Activated T-cell treated with anti-CD3 and anti-CD28 coated beads for 48 hours (primary cell): ENCODE measurements around the gene AURKA.
"Not testable (repeated sequence)": the region's sequence is repeated elsewhere in the genome, so short reads cannot be mapped to it uniquely, and the experiment has no call there.

Source experiments
- DNase-seq: peaks from one replicate; pipeline ENCODE4 v3.0.0-alpha.2; 2020; ENCODE audit warnings: low read depth

AURKA gene

DNA sequence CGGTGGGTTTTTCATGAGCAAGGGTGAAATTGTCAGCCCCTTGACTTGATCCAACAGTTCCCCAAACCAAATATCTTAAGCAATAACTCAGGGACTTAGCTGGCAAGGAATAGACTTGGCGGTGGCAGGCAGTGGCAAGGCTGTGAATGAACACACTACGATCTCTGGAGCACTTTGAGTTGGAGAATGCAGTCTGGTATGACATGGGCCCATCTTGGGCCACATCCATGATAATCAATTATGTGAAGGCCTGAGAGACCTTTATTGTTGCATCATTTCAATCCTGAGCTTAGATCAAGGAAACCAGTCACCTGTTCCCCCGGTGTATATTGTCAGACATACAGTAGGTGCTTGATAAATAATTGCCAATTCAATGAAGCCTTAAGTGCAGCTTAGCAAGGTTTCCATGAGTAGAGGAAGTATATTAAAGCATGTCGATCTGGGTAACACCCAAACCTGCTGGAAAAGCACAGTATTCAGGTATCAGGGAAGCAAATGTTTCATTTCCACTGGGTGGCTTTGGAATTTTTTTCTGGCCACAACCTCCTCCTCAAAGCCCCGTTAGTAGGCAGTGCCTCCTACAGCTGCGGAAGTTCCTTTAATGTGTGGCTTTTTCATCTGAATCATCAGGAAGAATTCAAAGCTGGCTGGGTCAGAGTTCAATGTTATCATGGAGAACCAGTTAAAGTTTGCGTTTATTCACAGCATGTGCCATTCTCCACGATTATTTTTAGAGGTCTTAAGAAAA is 30.2 kb upstream of the AURKA start:
- DNase-seq = no peak

DNA sequence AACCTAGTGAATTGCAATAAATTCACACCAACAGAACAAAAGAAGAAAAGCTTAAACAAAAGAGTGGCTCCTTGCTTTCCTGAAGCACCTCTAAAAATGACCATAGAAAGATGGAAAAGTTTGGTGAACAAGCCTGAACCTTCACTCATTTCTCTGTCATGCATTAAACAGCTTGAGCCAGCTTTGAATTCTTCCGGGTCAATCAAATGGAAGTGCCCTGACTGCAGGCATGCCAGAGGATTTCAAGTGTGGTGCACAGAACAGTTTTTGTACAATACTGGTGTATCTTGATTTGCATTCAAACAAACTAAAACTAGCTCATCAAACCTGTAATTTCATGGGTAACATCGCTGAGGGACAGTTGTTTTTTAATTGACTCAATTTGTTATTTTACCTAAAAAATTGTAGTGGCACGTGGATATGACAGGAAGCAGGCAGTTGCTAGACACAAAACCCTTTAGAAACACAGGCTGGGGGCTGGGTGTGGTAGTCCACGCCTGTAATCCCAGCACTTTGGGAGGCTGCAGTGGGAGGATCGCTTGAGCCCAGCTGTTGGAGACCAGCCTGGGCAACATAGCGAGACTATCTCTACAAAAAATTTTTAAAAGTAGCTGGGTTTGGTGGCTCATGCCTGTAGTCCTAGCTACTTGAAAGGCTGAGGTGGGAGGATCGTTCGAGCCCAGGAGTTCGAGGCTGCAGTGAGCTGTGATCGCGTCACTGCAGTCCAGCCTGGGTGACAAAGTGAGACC is 29.1 kb upstream of the AURKA start:
- no peak for DNase-seq

DNA sequence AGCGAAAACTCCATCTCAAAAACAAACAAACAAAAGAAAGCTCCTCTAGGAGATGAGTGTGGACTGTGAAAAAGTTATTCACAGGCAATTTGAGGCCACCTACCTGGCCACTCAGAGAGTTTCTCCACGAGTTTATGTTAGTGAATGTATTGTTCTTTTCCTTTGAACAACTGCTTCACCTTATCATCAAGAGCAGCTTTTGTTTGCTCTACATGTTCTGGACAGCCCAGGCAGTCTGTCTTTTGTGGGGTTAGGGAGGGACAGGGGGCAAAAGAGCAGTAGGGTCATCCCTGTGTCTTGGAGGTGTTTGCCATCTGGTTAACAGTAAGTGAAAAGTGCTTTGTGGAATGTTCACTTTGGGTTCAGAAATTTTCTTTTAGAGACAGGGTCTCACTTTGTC is 28.0 kb upstream of the AURKA start:
- DNase-seq = no peak

DNA sequence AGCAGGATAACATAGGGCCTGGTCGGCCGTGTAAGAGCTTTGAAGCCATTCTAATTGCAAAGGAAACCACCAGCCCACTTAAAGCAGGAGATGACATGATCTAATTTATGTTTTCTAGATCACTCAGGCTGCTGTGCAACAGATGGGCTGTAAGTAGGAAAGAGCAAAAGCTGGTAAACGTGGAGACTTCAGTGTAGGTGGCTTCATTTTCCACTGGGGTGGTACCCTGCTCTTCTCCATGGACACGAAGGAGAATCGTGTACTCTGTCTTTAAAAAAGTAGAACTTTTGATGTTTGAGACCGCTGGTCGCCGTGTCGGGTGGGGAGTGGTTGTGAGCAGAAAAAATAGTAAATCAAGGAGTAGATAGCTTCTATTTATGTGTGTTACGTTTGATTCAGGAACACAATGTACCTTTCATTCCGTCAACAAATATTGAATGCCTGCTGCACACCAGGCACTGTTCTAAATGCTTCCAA is 26.4 kb upstream of the AURKA start:
- DNase-seq = no peak

DNA sequence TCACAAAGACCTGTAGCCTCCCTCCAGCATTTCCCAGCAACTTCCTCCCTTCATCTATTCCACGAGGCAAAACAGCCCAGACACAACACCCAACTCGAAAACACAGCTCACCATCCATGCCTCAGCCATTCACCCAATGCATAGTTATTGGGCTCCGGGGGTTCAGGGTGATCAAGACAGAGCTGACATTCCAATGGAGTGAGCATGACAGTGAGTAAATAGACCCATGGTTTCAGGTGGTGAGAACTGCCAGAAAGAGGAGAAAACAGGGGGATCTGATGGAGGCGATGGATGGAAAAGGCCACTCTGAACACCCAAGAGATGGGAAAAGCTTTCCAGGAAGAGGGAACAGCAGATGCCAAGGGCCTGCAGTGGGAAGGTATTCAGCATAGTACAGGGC is 25.9 kb upstream of the AURKA start:
- DNase-seq = no peak

DNA sequence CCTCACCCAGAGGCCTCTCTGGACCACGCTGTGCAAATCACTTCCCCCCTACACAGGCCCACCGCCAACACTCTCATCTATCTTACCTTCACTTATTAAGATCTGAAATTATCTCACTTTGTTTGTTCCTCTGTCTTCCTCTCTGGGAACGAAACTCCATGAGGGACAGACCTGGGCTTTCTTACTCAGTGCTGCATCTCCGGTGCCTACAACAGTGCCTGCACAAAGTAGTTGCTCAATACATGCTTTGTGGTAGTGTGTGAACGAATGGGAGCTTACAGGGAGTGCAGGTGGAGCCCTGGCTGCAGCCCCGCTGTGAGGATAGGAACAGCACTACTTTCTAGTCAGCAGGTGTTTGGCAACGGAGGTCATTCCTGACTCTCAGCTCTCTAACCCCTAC is 25.4 kb upstream of the AURKA start:
- no peak for DNase-seq

DNA sequence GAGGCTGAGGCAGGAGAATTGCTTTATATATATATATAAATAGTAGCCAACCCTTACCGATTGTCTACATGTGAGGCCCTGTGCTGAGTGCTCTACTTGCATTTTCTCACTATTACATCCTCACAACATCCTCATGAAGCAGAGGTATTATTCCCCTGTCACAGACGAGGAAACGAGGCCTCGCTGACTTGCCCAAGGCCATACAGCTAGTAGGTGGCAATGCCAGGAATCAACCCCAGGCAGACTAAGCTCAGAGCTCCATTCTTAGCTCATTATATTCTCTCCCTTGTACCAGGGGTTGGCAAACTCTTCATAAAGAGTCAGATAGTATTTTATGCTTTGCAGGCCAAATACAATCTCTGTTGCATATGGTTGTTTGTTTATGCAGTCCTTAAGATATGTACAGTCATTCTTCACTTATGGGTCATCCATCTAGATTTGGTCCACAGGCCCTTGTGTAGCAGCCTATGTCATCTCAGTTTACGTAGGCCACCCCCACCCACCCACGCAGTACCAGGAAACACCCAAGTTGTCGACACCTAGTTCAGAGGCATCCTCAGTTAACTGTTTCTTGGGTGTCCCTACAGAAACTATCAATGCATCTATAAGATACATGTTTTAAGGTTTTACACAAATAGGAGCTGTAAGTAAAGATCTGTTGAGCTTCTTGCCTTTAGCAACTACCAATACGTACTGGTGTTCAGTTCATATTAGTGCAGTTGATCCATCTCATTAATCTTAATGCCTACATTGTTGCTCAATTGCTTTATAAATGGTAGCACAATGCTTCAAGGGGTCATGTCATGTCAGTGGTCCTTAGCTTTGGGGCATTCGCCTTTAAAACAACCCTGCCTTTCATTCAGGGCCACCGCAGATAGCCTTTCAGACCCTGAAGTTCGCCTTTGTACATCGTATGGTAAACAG is 23.1 kb upstream of the AURKA start:
- peak; percentile 58 for DNase-seq

DNA sequence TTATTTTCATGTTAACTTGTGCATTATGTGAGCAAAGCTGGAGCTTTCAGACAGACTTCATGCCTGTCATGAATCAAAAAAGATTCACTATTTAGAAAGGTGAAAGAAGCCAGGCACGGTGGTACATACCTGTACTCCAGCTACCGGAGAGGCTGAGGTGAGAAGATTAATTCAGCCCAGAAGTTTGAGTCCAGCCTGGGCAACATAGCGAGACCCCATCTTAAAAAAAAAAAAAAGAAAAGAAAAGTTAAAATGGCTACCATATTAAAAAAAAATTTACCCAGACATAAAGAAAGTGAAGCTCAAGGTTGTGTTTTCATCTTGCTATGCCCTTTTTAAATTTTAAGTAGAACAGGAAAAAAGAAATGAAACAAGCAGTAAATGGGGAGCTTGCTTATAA is 20.9 kb upstream of the AURKA start:
- DNase-seq = no peak

DNA sequence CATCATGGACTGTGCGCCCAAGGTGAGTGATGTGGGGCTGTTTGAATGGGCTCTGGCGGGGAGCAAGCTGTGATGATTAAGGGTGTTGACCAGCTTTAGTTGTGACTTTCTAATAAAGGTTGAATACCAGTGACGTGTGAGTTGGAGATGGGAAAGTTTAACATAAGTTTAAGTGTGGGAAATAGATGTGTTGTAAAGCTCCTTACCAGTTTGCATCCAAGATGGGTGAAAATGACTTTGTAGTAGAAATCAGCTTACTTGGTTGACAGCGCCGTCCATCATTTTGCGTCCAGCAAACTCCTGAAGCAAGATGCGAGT is 20.4 kb upstream of the AURKA start:
- no peak for DNase-seq

DNA sequence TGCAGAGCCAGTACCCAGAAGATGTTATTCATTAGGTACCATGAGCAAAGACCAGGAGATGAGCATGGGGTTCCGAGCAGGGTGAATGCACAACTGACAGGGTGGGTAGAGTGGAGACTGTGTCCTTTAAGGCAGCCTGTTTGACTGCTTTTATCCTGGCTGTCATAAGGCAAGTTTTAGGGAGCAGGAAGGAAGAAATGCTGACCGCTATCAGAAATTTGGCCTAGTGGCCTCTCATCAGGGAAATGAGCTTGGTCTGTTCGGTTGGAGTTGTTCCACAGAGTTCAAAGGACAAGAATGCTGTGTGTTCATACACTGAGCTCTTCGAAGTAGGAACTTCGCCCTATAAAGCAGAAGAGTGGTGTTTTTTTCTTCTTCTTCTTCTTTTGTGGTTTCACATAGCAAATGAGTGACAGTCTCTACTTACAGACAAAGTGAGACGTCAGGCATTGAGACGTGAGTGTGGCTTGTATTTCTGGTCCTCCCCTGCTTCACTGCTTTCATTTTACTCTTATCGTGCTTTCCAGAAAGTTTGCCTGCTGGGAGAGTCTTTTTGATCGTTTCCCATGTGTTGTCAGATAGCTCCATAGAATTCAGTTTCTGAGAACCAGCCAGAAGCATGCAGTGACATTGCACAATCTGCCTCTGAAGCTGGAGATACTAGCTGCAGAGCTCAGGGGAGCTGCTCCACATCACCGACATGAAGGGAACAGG is 19.9 kb upstream of the AURKA start, which contains the start of gene CASS4:
Gene CASS4 (plus strand): TSS at position 502 of the 714 bp plus-strand sequence. CDS start 199 bp downstream, at position 701.
- DNase-seq = no peak

DNA sequence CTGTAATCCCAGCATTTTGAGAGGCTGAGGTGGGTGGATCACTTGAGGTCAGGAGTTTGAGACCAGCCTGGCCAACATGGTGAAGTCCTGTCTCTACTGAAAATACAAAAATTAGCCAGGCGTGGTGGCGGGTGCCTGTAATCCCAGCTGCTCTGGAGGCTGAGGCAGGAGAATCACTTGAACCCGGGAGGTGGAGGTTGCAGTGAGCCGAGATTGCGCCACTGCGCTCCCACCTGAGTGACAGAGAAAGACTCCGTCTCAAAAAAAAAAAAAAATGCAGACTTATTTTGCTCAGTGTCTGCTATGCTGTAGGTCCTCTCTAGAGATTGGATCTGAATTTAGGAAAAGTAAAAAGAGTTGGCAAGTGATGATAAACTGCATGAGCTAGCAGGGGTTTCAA is 19.3 kb upstream of the AURKA start:
- not testable (repeated sequence) for DNase-seq

DNA sequence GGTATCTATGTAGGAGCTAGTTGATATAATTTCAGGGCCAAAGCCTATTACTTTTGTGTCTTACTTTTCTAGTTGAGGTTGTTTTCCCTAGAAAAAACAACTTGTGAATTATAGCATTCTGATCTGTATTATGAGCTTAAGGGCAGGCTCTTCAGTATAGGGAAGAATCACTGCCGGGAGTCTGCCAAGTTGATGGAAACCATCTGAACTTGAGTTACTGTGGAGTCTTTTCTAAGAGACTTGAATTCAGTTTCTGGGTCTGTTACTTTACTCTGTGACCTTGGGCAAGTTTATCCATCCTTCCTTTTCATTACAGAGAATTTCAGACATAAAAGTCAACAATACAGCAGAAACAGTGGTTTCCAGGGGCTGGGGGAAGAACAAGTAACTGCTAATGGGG is 17.9 kb upstream of the AURKA start:
- DNase-seq = no peak

DNA sequence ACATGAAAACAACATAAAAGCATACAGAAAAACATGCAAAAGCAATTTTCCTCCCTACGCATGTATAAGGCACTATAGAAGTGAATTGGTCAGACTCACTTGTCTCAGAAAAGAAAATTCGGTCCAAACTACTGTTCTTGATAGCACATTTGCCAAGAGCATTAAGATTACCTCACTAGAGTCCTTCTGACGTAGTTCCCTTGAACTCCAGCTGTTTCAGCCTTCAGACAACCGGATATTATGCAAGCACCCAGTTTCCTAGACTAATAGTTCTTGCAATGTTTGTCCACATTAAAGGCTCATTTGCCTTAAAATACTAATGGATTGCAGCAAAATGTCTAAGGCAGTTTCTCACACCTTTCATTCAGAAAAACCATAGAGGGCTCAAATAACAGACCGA is 17.5 kb upstream of the AURKA start:
- no peak for DNase-seq

DNA sequence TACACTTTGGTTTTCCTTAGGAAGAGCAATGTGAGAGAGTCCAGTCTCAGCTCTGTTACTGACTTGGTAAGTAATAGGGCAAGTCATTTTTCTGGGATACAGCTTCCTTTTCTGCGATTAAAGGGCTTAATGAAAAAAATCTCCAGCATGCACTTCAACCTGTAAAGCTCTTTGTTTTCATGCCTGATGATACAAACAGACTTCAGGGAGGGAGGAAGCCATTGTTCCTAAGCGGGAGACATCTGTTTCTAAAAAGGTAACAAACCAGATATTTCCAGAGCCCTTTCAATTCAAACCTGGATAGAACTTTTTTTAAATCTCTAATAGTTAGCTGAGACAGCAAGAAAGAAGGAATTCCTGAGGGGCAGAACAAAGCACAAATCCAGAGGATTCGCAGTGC is 14.9 kb upstream of the AURKA start:
- DNase-seq = no peak

DNA sequence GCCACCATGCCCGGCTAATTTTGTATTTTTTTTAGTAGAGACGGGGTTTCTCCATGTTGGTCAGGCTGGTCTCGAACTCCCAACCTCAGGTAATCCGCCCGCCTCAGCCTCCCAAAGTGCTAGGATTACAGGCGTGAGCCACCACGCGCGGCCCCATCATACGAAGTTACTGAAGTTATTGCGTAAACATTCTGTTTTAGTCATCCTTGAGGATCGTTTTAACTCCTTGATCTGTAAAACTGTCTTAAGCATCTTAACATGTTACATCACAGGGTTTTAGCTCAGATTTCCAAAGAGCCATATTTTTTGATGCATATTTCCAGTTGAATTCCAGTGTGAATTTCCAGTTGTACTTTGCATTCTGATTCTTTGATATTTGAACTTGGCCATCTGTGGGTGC is 13.3 kb upstream of the AURKA start:
- DNase-seq = not testable (repeated sequence)

DNA sequence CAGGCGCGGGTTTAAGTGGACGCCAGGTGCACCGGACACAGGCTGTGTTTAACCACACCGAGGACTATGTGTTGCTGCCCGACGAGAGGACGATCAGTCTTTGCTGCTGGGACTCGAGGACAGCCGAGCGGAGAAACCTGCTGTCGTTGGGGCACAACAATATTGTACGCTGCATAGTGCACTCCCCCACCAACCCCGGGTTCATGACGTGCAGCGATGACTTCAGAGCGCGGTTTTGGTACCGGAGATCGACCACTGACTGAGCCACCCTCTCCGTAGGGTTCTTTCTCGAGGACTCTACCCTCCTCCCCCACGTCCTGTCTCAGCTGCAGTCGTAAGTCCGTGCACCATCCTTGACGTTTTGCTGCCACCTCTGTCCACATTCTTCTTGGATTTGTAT is 11.4 kb upstream of the AURKA start:
- no peak for DNase-seq

DNA sequence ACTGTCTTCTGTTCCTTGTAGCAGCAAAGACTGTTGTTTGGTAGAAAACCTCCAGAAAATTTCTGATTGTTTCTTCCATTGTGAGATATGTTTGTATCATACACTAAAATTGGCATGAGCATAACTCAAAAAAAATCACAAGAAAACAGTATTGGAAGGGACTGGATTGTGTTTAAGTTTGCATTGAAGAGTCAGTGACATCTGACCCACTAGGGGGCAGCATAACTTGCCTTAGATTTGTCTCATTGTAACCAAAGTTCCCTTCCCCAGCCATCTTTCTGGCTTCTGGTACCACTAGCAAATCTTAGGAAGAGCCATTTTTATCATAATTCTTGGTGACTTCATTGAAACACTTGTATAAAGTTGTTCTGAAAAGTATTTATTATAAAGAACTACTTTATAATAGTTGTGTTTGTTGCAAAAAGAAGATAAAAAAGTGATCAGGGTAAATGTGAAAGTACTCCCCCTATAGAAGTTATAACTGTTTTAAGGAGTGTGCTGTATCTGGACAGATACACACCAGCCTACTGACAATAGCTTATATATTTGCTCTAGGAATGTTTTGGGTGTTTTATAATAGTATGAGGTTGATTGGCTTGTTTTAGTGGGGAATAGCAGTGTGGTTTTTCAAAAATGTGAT is 8.1 kb upstream of the AURKA start:
- no peak for DNase-seq

DNA sequence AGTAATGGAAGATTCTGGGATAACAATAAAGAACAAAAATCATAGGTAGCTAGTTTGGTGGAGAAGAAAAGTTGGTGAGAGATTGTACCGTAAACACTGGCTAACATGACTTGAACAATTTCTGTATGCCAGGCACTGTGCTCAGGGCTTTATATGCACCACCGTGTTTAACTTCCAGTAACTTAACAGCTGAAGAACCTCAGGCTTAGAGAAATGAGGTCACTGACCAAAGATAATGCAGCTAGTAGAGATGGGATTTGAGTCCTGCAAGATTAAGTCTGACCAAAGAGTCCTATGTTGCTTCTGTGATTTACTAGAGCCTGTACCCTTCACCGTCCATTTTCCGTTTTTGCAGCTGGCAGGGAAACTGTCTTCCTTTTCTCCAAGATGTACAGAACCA is 3.2 kb upstream of the AURKA start:
- DNase-seq = no peak

DNA sequence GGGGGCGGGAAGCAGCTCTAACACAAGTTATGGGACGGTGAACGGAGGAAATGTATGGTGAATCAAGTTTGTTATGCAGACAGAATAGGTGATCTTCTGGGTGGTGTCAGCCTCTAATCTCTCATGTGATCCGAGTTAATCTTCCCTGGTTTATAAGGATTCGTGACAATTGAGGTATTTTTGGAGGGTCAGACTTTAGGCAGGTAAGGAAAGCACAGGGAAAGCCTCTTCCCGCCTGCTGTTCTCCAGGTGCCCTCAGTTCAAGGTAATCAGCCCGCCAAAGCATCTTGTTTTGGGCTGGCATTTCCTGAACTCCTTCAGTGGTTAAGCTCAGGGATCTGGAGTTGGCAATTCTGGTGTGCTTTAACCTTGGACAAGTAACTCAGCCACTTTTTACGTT is 1.6 kb upstream of the AURKA start:
- DNase-seq = no peak

DNA sequence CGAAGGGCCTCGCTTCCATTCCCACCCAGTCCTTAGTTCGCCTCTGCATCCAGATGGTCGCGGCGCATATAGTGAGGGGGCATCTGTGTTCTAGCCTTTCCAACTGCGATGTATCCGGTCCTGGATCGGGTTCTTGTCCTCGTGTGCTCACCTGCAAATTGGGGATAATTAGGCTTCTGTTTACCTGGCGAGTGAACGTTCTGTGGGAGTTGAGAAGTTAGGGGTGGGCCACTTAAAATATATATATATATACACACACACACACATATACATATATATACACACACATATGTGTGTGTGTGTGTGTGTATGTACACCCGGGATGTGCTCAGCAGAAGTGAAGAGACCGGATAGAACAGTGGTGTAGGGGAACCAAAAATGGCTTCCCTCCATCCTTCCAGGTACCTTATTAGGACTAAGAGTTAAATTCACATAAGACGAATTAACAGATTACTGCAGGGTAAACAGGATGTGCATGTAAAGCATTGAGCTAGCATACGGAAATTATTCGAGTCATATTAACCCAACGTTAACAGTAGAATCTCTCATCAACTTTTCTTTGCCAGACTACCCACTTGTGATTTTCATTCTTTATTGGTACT is 967 bp upstream of the AURKA start:
- no peak for DNase-seq

DNA sequence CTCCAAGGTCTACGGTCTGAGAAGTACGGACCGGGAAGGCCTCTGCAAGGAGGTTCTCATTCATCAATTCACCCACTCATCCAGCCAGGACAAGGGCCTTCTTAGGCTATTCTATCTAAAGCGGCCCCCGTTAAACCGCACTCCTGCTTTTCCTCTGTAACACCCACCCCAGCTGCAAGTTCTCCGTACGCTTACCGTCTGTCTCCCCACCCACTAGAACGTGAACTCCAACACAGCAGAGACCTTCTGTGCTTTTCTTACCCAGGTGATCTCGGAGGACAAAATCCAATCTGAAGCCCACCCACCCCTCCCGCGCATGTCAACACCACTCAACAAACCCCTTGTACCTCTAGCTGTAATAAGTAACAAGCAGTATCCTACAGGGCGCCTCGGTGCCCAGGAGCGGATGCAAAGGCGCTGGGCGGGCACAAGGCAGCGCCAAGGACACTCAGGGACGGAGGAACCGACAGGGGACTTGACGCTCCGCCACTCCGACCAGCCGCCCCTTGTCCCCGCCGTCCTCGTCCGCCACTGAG is 351 bp downstream of the AURKA start:
- DNase-seq = no peak
